Endometrial microvascular endothelial cells (primary cell): ENCODE measurements around the gene CDK5R2. TPM values are rescaled to one million over a fixed set of nuclear protein-coding genes. Genes with fewer than 3 reads are reported as not detected.
"Not testable (repeated sequence)": the region's sequence is repeated elsewhere in the genome, so short reads cannot be mapped to it uniquely, and the experiment has no call there.

Experiments
- in situ Hi-C: cut with HindIII; loops from 2 replicates; pipeline ENCODE4 v1.10.0; 2017; ENCODE audit warnings: low sequenced_read_pairs, low pct_unique_long_range_greater_than_20kb; ENCODE audit errors: inconsistent ontology term
- total RNA-seq: library from RNA; depleted of rRNA; stranded (reverse); fragments of >200 nt; gene quantifications from one replicate; pipeline ENCODE4 v1.2.3, GENCODE V29; 2015; ENCODE audit errors: inconsistent ontology term

Gene CDK5R2
- total RNA-seq: not detected

- in situ Hi-C loops: no loop called here
These were observed at the start of gene CDK5R2 for GRCh38 chr2:218959141-218959731. Gene CDK5R2 (plus strand): TSS chr2:218959666. CDS start chr2:218959821, 155 bp downstream.

- in situ Hi-C loops: no loop called here
These were observed 48.7 kb upstream of the CDK5R2 start for GRCh38 chr2:218910741-218911140.

- in situ Hi-C loops: no loop called here
These were observed 39.0 kb upstream of the CDK5R2 start for GRCh38 chr2:218920504-218920903.

- in situ Hi-C loops: no loop called here
These were observed 34.7 kb upstream of the CDK5R2 start for GRCh38 chr2:218924757-218925156.

- in situ Hi-C loops: no loop called here
These were observed 34.0 kb upstream of the CDK5R2 start for GRCh38 chr2:218925434-218925833.

- in situ Hi-C loops: no loop called here
These were observed 32.0 kb upstream of the CDK5R2 start for GRCh38 chr2:218927422-218927821.

GRCh38 chr2:218927876-218928275 lies 31.6 kb upstream of the CDK5R2 start:
- in situ Hi-C loops: no loop called here

- in situ Hi-C loops: not testable (repeated sequence)
These were observed 29.0 kb upstream of the CDK5R2 start for GRCh38 chr2:218930488-218930887.

GRCh38 chr2:218931751-218932150 lies 27.7 kb upstream of the CDK5R2 start:
- in situ Hi-C loops: not testable (repeated sequence)

GRCh38 chr2:218944759-218945404 lies 14.6 kb upstream of the CDK5R2 start:
- in situ Hi-C loops: no loop called here

- in situ Hi-C loops: no loop called here
These were observed 12.8 kb upstream of the CDK5R2 start for GRCh38 chr2:218946621-218947020.

GRCh38 chr2:218952160-218952559 lies 7.3 kb upstream of the CDK5R2 start:
- in situ Hi-C loops: no loop called here

- in situ Hi-C loops: no loop called here
These were observed 6.0 kb upstream of the CDK5R2 start for GRCh38 chr2:218953366-218953954.

- in situ Hi-C loops: no loop called here
These were observed 4.7 kb upstream of the CDK5R2 start for GRCh38 chr2:218954541-218955300.

- in situ Hi-C loops: no loop called here
These were observed 3.4 kb upstream of the CDK5R2 start for GRCh38 chr2:218956039-218956438.

GRCh38 chr2:218957671-218958070 lies 1.8 kb upstream of the CDK5R2 start:
- in situ Hi-C loops: no loop called here

- in situ Hi-C loops: no loop called here
These were observed 1.2 kb upstream of the CDK5R2 start for GRCh38 chr2:218958276-218958675.

- in situ Hi-C loops: no loop called here
These were observed 369 bp downstream of the CDK5R2 start for GRCh38 chr2:218959761-218960308.
